Measurements from ENCODE around the gene SLC4A8.

GRCh38 chr12:51507178-51507577, 82.5 kb downstream of the SLC4A8 start:
- TF ChIP-seq, protein P1, sequence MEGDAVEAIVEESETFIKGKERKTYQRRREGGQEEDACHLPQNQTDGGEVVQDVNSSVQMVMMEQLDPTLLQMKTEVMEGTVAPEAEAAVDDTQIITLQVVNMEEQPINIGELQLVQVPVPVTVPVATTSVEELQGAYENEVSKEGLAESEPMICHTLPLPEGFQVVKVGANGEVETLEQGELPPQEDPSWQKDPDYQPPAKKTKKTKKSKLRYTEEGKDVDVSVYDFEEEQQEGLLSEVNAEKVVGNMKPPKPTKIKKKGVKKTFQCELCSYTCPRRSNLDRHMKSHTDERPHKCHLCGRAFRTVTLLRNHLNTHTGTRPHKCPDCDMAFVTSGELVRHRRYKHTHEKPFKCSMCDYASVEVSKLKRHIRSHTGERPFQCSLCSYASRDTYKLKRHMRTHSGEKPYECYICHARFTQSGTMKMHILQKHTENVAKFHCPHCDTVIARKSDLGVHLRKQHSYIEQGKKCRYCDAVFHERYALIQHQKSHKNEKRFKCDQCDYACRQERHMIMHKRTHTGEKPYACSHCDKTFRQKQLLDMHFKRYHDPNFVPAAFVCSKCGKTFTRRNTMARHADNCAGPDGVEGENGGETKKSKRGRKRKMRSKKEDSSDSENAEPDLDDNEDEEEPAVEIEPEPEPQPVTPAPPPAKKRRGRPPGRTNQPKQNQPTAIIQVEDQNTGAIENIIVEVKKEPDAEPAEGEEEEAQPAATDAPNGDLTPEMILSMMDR (IDR thresholded peaks at IDR 0.05; ENCODE audit: borderline replicate concordance, extremely low read depth, low read length, poor library complexity, severe bottlenecking), result no peak
- no peak for TF ChIP-seq EZH2 (IDR thresholded peaks at IDR 0.05; ENCODE audit: borderline replicate concordance, low read depth, low read length, severe bottlenecking)

Measured in DND-41 (cell line).